MM.1S (cell line): ENCODE measurements around the gene RFX2.

Experiments used
- DNase-seq: peaks from one replicate; pipeline ENCODE4 v3.0.0-alpha.2; 2015
- H2AFZ ChIP-seq: fragments of 300-600 bp; sonication (generic); 2 replicates; pipeline ENCODE4 v1.6.0; 2016; ENCODE audit warnings: antibody characterized with exemption, low read length
- H3F3A ChIP-seq: fragments of 300-600 bp; sonication (generic); 2 replicates; pipeline ENCODE4 v1.6.1; 2016; ENCODE audit warnings: mild to moderate bottlenecking, antibody characterized with exemption, low read length, moderate library complexity, mixed read lengths; ENCODE audit not compliant: insufficient read depth
- H3K27ac ChIP-seq: fragments of 300-600 bp; sonication (generic); 2 replicates; pipeline ENCODE4 v1.5.1; 2016; ENCODE audit warnings: mild to moderate bottlenecking, low read length
- H3K27me3 ChIP-seq: fragments of 300-600 bp; sonication (generic); replicated peaks from 2 replicates; pipeline ENCODE4 v1.6.0; 2016; ENCODE audit warnings: low read length; ENCODE audit not compliant: insufficient read depth
- H3K36me3 ChIP-seq: fragments of 300-600 bp; sonication (generic); replicated peaks from 2 replicates; pipeline ENCODE4 v1.6.1; 2016; ENCODE audit warnings: mild to moderate bottlenecking, low read length, mixed read lengths; ENCODE audit not compliant: insufficient read depth
- H3K4me1 ChIP-seq: fragments of 300-600 bp; sonication (generic); 2 replicates; pipeline ENCODE4 v1.6.1; 2016; ENCODE audit warnings: low read length, mixed read lengths
- H3K4me2 ChIP-seq: fragments of 300-600 bp; sonication (generic); 2 replicates; pipeline ENCODE4 v1.6.0; 2016; ENCODE audit warnings: low read depth, low read length
- H3K4me3 ChIP-seq: fragments of 300-600 bp; sonication (generic); 2 replicates; pipeline ENCODE4 v1.5.1; 2016; ENCODE audit warnings: low read length, mixed read lengths
- H3K79me2 ChIP-seq: fragments of 300-600 bp; sonication (generic); 2 replicates; pipeline ENCODE4 v1.6.1; 2016; ENCODE audit warnings: mixed run types, low read length, mixed read lengths
- H3K9ac ChIP-seq: fragments of 300-600 bp; sonication (generic); 2 replicates; pipeline ENCODE4 v1.6.1; 2016; ENCODE audit warnings: low read length, mixed read lengths
- H3K9me2 ChIP-seq: fragments of 300-600 bp; sonication (generic); replicated peaks from 2 replicates; pipeline ENCODE4 v1.6.1; 2016; ENCODE audit warnings: mild to moderate bottlenecking, low read length, mixed read lengths; ENCODE audit not compliant: insufficient read depth
- H3K9me3 ChIP-seq: fragments of 300-600 bp; sonication (generic); replicated peaks from 2 replicates; pipeline ENCODE4 v1.6.1; 2016; ENCODE audit warnings: mild to moderate bottlenecking, low read length, mixed read lengths; ENCODE audit not compliant: insufficient read depth
- H4K20me1 ChIP-seq: fragments of 300-600 bp; sonication (generic); 2 replicates; pipeline ENCODE4 v1.6.1; 2016; ENCODE audit warnings: mild to moderate bottlenecking, low read length, moderate library complexity, mixed read lengths; ENCODE audit not compliant: insufficient read depth
- EZH2 ChIP-seq: fragments of 300-600 bp; sonication (generic); optimal IDR thresholded peaks from 2 replicates; pipeline ENCODE3; 2017; ENCODE audit warnings: low read depth, mild to moderate bottlenecking, antibody characterized with exemption, low read length, mixed read lengths
- EZH2phosphoT487 ChIP-seq: fragments of 300-600 bp; sonication (generic); IDR thresholded peaks from 2 replicates; pipeline ENCODE4 v1.6.1; 2018; ENCODE audit warnings: antibody characterized with exemption, low read length
- TF ChIP-seq, protein P1 (sequence below): fragments of 300-600 bp; sonication (generic); IDR thresholded peaks from 2 replicates; pipeline ENCODE4 v1.5.1; 2016; ENCODE audit warnings: antibody characterized with exemption, low read length, mixed read lengths

RFX2 gene

DNA sequence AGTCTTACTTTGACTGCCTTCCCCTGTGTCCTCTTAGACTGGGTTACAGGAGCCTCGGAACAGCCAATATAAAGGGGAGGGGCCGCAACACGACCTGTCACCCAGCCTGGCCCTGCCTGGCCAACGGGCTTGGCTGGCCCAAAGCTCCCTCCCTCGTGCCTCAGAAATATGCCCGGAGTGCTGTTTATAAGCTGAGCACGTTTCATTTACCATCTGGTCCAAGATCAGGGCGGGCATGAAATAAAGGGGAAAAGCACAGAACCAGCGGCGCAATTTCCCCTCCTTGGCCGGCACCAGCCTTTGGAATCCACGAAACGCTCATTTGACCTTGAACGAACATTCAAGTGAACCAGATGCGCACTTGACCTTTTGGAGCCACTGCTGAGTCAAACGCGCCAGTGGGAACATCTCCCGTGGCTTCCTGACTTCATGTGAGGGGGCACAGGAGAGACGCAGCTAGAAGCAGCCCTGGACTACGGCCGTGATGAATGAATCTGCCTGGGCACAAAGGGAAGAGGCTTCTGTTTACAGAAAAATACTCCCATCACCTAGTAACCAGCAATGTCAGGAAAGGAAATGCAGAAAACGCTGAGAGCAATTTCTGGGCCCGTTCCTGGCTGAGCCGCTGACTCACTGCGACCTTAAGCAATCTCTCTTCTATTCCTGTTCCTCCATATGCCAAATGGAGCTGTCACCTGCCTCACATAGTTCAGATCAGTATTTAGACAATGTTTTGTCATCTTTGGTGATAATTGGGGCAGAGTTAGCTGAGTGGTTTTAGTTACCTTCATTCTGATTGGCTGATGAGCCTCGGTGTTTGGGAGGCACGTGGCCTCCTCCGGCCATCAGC is 53.3 kb downstream of the RFX2 start:
- Histone ChIP-seq H2AFZ (no peak overlapping the region), H3K9ac (no peak overlapping the region), H3K4me1 (no peaks in the 10 kb centered on the region), H3K4me2 (no peak overlapping the region), H3K9me2 (no peaks in the 10 kb centered on the region), H3F3A (no peaks in the 10 kb centered on the region), H3K36me3 (no peaks in the 10 kb centered on the region), H3K9me3 (no peaks in the 10 kb centered on the region), H3K27ac (no peak overlapping the region), H3K27me3 (peaks cover 95% of the 10 kb centered on the region), H4K20me1 (no peaks in the 10 kb centered on the region), H3K4me3 (no peak overlapping the region), H3K79me2 (no peaks in the 10 kb centered on the region)
- TF ChIP-seq, protein P1, sequence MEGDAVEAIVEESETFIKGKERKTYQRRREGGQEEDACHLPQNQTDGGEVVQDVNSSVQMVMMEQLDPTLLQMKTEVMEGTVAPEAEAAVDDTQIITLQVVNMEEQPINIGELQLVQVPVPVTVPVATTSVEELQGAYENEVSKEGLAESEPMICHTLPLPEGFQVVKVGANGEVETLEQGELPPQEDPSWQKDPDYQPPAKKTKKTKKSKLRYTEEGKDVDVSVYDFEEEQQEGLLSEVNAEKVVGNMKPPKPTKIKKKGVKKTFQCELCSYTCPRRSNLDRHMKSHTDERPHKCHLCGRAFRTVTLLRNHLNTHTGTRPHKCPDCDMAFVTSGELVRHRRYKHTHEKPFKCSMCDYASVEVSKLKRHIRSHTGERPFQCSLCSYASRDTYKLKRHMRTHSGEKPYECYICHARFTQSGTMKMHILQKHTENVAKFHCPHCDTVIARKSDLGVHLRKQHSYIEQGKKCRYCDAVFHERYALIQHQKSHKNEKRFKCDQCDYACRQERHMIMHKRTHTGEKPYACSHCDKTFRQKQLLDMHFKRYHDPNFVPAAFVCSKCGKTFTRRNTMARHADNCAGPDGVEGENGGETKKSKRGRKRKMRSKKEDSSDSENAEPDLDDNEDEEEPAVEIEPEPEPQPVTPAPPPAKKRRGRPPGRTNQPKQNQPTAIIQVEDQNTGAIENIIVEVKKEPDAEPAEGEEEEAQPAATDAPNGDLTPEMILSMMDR, result no peak
- no peak for TF ChIP-seq EZH2phosphoT487
- TF ChIP-seq EZH2, result no peak
- DNase-seq, result no peak

DNA sequence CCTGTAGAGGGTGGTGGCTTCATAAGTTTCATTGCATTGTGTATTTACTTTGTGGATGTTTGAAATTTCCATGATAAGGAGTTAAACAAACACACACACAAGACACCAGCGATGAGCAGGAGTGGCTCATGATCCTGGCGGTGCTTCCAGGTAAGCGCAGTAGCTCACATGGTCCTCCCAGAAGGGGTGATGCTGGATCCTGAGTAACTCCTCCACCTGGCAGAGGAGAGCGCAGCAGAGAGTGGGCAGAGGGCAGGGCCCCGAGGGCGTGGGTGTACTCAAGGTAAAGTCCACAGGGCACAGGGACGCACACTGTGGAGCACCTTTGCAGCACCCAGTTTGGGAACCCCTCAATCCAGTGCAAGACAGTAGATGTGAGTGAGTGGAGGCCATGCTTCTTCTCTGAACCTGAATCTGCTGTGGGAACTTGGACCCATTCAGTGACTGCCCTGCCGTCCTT is 54.0 kb downstream of the RFX2 start:
- TF ChIP-seq EZH2, result no peak
- no peak for TF ChIP-seq EZH2phosphoT487
- TF ChIP-seq, protein P1, result no peak
- H3F3A ChIP-seq, result no peaks in the 10 kb centered on the region
- peaks cover 89% of the 10 kb centered on the region for H3K27me3 ChIP-seq
- H3K4me1 ChIP-seq, result no peaks in the 10 kb centered on the region
- H3K27ac ChIP-seq, result no peak overlapping the region
- no peak overlapping the region for H3K9ac ChIP-seq
- no peaks in the 10 kb centered on the region for H3K36me3 ChIP-seq
- no peak overlapping the region for H2AFZ ChIP-seq
- no peaks in the 10 kb centered on the region for H3K79me2 ChIP-seq
- no peak overlapping the region for H3K4me3 ChIP-seq
- no peaks in the 10 kb centered on the region for H4K20me1 ChIP-seq
- H3K4me2 ChIP-seq, result no peak overlapping the region
- DNase-seq, result no peak
- no peaks in the 10 kb centered on the region for H3K9me3 ChIP-seq
- H3K9me2 ChIP-seq, result no peaks in the 10 kb centered on the region

DNA sequence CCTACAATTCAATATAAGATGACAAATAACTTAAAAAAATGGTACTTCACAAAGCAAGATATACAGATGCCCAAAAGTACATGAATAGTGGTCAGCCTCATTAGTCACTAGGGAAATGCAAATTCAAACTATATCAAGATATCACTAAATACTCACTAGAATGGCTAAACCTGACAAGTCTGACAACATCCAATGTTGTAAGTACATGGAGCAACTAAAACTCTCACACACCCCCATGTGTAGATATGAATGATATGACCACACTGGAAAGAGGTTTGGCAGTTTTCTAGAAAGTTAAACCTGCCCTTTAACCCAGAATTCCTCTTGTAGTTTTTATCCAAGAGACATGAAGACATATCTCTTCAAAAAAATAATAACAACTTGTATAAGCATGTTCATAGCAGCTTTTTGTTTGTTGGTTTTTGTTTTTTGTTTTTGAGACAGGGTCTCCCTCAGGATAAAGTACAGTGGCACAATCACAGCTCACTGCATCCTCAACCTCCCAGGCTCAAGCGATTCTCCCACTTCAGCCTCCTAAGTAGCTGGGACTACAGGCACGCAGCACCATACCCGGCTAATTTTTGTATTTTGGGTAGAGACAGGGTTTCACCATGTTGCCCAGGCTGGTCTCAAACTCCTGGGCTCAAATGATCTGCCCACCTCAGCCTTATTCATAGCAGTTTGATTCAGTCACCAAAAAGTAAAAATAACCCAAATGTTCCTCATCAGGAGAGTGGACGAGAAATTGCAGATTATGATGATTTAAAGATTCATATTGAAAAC is 55.1 kb downstream of the RFX2 start:
- Histone ChIP-seq H3K9ac (no peak overlapping the region), H3K4me2 (no peak overlapping the region), H3K36me3 (no peaks in the 10 kb centered on the region), H3K4me3 (no peak overlapping the region), H3K27me3 (peaks cover 86% of the 10 kb centered on the region), H2AFZ (no peak overlapping the region), H3K4me1 (no peaks in the 10 kb centered on the region), H3K27ac (no peak overlapping the region), H3K9me2 (no peaks in the 10 kb centered on the region), H4K20me1 (no peaks in the 10 kb centered on the region), H3K79me2 (no peaks in the 10 kb centered on the region), H3F3A (no peaks in the 10 kb centered on the region), H3K9me3 (no peaks in the 10 kb centered on the region)
- TF ChIP-seq EZH2phosphoT487 (no peak), EZH2 (no peak)
- TF ChIP-seq, protein P1, result no peak
- DNase-seq, result no peak
